ENCODE measurements around the gene IL37. TPM values are rescaled to one million over a fixed set of nuclear protein-coding genes. Genes with fewer than 3 reads are reported as not detected.
A peak's percentile ranks its signal among the peaks of the same experiment; 100 is the strongest.
"Not testable (repeated sequence)": the region's sequence is repeated elsewhere in the genome, so short reads cannot be mapped to it uniquely, and the experiment has no call there.

The IL37 gene
- total RNA-seq, 3 donors from 2014 or later: 0.67 to 0.82 TPM; not detected in 1

GRCh38 chr2:112906276-112906675 is 4.7 kb upstream of the IL37 start:
- Histone ChIP-seq H3K36me3 (ENCODE audit: low read depth) (no peaks in the 10 kb centered on the region), H3K4me1 (ENCODE audit: low read depth) (no peaks in the 10 kb centered on the region), H3K4me3 (no peak overlapping the region), H3K9me3 (no peaks in the 10 kb centered on the region)
- intact Hi-C loops (cut with DNase I, micrococcal nuclease): no loop called here
- no peak for DNase-seq
- TF ChIP-seq CTCF (IDR thresholded peaks at IDR 0.05): no peak
- ATAC-seq: peak; percentile 63

DNA sequence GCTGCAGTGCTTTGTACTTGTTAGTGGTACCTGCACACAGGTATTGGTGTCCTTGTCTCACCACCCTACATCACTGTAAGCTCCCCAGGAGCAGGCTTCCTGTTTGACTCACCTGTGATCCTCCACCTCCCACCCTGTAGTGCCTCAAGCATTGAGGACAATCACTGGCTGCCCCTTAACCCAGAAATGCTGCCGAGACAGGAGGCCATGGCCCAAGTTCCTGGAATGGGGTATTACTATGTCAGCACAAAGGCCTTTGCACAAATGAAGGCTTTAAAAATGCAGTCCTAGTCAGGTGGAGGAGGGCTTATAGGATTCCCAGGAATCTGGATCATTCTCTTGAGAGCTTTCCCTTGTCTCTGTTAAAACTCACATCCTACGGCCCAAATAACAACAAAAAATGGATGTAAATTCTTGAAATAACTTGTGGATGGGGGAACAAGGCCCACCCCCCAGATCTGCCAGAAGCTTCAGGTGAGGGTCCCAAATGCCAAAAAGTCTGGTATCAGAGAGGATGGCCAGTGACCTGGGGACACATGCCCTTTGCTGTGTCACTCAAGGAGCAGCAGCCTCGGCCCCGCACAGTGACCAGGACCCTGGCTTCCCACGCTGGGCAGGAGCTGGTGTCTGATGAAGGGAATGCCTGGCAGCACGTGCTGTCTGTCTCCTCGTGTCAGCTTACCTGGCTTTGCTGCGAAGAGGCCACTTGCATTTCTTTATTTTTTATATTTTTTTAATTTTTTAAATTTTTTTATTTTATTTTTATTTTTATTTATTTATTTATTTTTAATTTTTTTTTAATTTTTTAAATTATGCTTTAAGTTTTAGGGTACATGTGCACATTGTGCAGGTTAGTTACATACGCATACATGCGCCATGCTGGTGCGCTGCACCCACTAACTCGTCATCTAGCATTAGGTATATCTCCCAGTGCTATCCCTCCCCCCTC is 3.7 kb upstream of the IL37 start:
- TF ChIP-seq CTCF (IDR thresholded peaks at IDR 0.05): no peak
- intact Hi-C loops (cut with DNase I, micrococcal nuclease): no loop called here
- H3K4me3 ChIP-seq: no peak overlapping the region

GRCh38 chr2:112908559-112908958 is 2.4 kb upstream of the IL37 start:
- H3K9me3 ChIP-seq; ATAC-seq; H3K4me1 ChIP-seq (ENCODE audit: low read depth); DNase-seq; H3K36me3 ChIP-seq (ENCODE audit: low read depth); H3K4me3 ChIP-seq; intact Hi-C loops (cut with DNase I, micrococcal nuclease): not testable (repeated sequence)

More for the DNA sequence above, 3.7 kb upstream of the IL37 start:
- Histone ChIP-seq H3K36me3 (ENCODE audit: low read depth) (no peaks in the 10 kb centered on the region), H3K4me1 (ENCODE audit: low read depth) (no peaks in the 10 kb centered on the region), H3K9me3 (no peaks in the 10 kb centered on the region)
- no peak for ATAC-seq
- no peak for DNase-seq

DNA sequence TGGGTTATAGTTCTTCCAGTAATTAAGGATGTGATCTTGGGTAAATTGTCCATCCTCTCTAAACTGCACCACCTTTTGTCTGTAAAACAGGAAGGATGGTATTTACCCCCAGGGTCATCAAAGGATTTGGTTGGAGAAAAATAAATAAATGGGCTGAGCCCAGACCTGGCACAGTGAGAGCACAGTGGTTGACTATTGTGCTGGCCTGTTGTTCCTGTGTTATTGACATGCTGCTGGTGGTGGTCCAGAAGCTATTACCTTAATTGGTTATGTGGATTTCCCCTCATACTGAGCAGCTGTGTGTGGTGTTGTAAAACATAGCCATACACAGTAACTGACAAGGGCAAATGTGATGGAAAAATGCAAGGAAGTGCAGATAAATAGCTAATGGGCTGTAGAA is 746 bp upstream of the IL37 start:
- Histone ChIP-seq H3K4me3 (no peak overlapping the region), H3K9me3 (no peaks in the 10 kb centered on the region), H3K36me3 (ENCODE audit: low read depth) (no peaks in the 10 kb centered on the region), H3K4me1 (ENCODE audit: low read depth) (no peaks in the 10 kb centered on the region)
- DNase-seq (no peak), ATAC-seq (no peak)
- intact Hi-C loops (cut with DNase I, micrococcal nuclease): no loop called here
- TF ChIP-seq CTCF (IDR thresholded peaks at IDR 0.05): no peak

DNA sequence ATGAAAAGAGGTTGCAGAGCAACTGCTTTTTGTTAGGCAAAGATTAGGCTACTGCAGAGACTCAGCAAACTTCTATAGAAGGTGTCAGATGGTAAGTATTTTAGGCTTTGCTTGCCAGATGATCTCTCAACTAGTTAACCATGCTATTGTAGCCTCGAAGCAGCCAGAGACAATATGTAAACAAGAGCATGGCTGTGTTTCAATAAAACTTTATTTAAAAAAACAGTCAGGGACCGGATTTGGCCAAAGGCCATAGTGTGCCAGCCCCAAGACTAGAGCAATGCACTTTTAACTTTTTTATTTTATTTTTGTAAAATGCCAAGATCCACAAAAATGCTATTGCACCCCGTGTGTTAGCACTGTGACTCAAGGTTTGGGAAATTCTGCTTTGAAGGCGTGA is 1.4 kb downstream of the IL37 start:
- intact Hi-C loops (cut with DNase I, micrococcal nuclease): no loop called here
- no peak for TF ChIP-seq CTCF (IDR thresholded peaks at IDR 0.05)
- Histone ChIP-seq H3K36me3 (ENCODE audit: low read depth) (no peaks in the 10 kb centered on the region), H3K4me3 (no peak overlapping the region), H3K4me1 (ENCODE audit: low read depth) (no peaks in the 10 kb centered on the region), H3K9me3 (no peaks in the 10 kb centered on the region)
- no peak for DNase-seq
- no peak for ATAC-seq

- Histone ChIP-seq H3K9me3 (no peaks in the 10 kb centered on the region), H3K4me3 (no peak overlapping the region), H3K4me1 (ENCODE audit: low read depth) (no peaks in the 10 kb centered on the region), H3K36me3 (ENCODE audit: low read depth) (no peaks in the 10 kb centered on the region)
- no peak for TF ChIP-seq CTCF (IDR thresholded peaks at IDR 0.05)
- no peak for DNase-seq
- intact Hi-C loops (cut with DNase I, micrococcal nuclease): no loop called here
- no peak for ATAC-seq
These were observed 4.6 kb downstream of the IL37 start for GRCh38 chr2:112915300-112916144.
